Measurements from ENCODE around the gene VDAC2.
A peak's percentile ranks its signal among the peaks of the same experiment; 100 is the strongest.
"Not testable (repeated sequence)": the region's sequence is repeated elsewhere in the genome, so short reads cannot be mapped to it uniquely, and the experiment has no call there.

The VDAC2 gene

GRCh38 chr10:75201793-75202307 lies 8.7 kb upstream of the VDAC2 start:
- no peak for DNase-seq

GRCh38 chr10:75202321-75203045 lies 8.1 kb upstream of the VDAC2 start:
- DNase-seq = no peak

DNA sequence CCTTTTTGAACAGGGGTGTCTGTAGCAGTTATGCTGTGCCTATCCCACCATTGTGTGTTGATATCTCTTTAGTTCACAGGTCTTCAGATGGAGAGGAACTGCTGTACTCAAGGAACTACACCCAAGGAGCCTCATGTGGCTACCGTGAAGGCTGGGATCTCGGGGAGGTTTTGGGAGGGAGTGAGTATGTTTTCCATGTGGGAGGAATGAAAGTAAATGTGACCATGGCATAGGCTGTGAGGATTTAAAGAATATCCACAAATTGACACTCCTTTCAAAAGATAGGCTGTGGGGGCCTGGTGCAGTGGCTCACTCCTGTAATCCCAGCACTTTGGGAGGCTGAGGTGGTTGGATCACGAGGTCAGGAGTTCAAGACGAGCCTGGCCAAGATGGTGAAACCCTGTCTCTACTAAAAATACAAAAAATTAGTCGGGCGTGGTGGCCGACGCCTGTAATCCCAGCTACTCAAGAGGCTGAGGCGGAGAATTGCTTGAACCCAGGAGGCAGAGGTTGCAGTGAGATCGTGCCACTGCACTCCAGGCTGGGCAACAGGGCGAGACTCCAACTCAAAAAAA lies 7.5 kb upstream of the VDAC2 start:
- not testable (repeated sequence) for DNase-seq

DNA sequence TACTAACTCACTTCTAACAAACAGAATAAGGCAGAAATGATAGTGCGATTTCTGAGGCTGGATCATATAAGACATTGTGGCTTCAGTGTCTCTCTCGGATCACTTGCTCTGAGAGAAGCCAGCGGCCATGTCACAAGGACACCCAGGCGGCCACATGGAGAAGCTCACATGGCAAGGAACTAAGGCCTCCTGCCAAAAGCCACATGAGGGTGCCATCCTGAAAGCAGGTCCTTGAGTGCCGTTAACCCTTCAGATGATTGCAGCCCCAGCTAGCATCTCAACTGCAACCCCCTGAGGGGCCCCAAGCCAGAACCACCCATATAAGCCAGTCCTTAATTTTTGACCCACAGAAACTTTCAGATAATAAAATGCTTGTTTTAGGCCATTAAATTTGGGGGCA lies 6.9 kb upstream of the VDAC2 start:
- DNase-seq = no peak

DNA sequence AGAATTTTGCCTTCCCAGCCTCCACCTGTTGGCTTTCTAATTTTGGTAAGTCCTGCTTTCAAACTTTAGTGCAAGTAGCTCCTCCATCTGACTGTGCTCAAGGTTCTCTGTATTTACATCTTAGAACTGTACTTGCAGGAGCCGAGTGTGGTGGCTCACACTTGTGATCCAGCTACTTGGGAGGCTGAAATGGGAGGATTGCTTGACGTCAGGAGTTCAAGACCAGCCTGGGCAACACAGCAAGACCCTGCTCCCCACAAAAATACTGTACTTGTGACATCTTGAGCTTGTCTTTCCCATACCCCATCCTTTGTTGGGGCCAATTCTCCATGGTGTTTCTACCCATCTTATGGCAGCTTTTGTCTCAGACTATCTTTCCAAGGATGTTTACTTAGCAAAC lies 4.7 kb upstream of the VDAC2 start:
- no peak for DNase-seq

DNA sequence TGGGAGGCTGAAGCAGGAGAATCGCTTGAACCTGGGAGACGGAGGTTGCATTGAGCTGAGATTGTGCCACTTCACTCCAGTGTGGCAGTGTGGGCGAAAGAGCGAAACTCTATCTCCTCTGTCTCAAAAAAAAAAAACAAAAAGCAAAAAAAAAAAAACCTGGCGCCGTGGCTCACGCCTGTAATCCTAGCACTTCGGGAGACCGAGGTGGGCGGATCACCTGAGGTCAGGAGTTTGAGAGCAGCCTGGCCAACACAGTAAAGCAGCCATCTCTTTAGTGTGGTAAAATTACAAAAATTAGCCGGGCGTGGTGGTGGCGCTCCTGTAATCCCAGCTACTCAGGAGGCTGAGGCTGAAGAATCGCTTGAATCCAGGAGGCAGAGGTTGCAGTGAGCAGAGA lies 4.0 kb upstream of the VDAC2 start:
- not testable (repeated sequence) for DNase-seq

GRCh38 chr10:75207079-75207856 lies 3.3 kb upstream of the VDAC2 start:
- DNase-seq = no peak

DNA sequence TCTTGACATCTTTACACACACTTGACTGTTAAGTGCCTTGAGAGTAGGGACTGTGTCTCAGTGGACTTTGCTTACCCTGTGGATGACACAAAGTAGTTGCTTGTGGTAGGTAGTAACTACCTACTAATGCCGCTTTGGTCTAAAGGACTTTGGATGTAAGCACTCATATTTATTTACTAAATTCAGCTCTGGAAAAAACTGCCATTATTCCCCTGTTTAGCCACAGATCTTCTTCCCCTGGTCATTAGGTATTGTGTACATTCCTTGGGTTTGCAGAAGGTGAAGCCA lies 2.8 kb upstream of the VDAC2 start:
- DNase-seq = no peak

DNA sequence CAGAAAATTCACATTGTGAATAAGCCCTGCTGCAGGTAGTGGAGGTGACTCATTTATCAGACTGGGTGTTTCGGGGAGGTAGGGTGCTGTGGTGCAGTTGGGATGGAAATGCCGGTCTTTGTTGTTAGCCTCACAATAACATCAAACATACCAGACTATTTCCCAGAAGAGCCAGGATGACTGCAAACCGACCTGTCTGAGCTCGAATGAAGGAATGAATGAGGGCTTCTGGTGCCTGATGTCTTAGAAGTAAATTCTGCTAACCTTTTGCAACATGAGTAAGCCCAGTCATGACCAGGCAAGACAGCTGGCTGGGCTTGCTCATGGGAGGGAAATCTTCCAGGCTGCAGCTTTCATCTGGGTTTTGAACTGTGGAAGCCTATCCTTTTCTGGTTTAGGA lies 2.4 kb upstream of the VDAC2 start:
- DNase-seq = peak; percentile 23 to 39

GRCh38 chr10:75209086-75209920 lies 1.3 kb upstream of the VDAC2 start:
- no peak for DNase-seq

DNA sequence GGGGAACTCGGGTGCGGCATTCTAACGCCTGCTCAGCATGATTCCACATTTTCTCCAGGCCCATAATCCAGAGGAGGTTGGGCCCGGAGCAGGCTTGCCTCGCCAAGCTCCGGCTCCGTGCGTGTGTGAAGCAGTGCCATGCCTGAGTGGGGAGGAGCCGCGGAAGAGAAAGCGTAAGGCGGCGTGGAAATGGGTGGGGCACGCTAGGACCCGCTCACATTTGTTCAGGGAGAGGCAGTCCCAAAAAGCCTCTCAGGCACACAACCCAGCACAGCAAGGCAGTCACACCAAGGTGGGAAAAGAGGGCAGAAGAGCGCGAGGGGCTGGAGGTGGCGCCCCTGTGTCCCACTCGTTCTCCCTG lies 695 bp upstream of the VDAC2 start:
- DNase-seq = peak; percentile 82 to 84

DNA sequence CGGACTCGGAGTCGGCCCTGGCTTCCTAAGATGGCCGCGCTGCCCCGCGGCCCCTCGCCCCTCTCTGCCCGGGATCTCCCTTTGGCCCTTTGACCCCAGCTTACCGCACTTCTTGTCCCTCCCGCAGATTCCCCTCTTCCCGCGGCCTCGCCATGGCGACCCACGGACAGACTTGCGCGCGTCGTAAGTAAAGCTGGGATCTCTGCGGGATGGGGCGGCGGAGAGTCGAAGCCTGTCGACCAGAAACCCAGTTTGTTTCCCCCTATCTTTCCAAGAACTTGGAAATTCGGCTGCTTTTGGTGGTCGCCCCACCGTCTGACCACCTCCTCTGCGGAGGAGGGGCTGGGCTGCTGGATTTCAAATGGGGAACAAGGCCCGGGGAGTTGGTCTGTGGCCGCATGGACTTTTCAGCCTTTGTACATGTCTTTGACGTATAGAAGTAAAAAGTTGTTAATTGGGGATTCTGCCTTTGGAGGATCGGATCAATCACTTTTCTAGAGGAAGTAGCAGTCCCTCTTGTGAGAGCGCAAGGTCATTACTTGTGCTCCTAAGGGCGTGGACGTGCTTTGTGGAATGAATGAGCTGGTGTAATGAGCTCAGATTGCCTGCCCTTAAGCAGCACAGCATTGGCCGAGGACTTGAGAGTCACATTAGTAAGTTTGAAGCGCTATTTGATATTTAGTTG lies 553 bp downstream of the VDAC2 start:
- peak; percentile 45 to 50 for DNase-seq

DNA sequence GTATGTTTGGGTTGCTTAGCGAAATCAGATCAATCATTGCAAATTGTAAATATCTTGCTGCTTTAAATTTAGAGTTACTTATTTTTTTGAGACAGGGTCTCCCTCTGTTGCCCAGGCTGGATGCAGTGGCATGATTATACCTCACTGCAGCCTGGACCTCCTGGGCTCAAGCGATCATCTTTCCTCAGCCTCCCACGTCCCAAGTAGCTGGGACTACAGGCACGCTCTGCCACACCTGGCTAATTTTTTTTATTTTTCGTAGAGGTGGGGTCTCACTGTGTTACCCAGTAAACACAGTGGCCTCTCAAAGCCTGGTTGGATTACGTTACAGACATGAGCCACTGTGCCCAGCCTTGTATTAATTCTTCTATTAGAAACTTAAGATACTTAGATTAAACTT lies 1.7 kb downstream of the VDAC2 start:
- no peak for DNase-seq

DNA sequence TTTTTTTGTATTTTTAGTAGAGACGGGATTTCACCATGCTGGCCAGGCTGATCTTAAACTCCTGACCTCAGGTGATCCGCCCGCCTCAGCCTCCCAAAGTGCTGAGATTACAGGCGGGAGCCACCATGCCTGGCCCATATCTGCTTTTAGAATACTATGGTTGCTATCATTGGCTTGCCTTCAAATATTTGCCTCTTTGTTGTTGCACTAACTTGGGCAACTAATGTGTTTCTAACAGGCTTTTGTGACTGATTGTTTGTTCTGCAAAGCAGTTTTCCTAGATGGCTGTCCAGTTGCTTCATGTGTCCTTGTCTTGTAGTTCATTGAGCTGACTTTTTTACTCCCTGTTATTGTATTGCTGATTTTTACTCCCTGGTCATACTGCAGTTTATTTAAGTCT lies 9.7 kb downstream of the VDAC2 start:
- DNase-seq = no peak

GRCh38 chr10:75221492-75221891 lies 10.9 kb downstream of the VDAC2 start:
- not testable (repeated sequence) for DNase-seq

GRCh38 chr10:75223507-75223906 lies 12.9 kb downstream of the VDAC2 start:
- no peak for DNase-seq

- DNase-seq = no peak
These were observed 15.5 kb downstream of the VDAC2 start for GRCh38 chr10:75226095-75226494.

GRCh38 chr10:75226656-75227055 lies 16.1 kb downstream of the VDAC2 start:
- DNase-seq = no peak

DNA sequence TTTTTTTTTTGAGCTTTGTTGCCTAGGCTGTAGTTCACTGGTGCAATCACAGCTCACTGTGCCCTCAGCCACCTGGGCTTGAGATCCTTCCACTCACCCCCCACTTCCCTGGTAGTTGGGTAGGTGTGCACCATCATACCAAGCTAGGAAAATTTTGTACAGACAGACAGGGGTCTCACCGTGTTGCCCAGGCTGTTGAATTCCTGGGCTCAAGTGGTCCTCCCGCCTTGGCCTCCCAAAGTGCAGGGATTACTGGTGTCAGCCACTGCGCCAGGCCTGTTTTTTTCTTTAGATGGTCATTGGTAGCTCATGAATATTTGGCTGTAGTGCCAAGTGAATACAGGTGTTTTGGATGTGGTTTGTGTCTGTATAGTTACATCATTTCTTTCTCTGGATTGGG lies 17.7 kb downstream of the VDAC2 start:
- no peak for DNase-seq

DNA sequence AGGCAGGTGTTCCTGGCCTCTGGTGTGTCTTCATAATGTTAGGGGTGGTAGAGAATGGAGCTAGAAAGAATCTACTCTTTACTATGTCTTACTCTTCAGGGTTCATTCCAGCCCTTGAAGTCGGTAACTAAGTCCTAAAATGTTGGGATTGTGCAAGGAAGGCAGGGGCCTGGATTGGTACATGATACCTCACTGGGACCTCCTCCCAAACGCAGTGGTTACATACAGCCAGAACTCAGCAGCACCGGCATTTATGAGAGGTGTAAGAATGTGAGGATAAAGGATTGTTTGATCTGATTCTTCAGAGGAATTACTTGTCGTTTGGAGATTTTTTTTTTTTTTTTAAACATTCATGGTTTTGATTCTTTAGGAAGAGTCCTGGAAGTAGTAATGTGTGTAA lies 18.2 kb downstream of the VDAC2 start:
- no peak for DNase-seq

- no peak for DNase-seq
These were observed 19.4 kb downstream of the VDAC2 start for GRCh38 chr10:75229971-75230370.

DNA sequence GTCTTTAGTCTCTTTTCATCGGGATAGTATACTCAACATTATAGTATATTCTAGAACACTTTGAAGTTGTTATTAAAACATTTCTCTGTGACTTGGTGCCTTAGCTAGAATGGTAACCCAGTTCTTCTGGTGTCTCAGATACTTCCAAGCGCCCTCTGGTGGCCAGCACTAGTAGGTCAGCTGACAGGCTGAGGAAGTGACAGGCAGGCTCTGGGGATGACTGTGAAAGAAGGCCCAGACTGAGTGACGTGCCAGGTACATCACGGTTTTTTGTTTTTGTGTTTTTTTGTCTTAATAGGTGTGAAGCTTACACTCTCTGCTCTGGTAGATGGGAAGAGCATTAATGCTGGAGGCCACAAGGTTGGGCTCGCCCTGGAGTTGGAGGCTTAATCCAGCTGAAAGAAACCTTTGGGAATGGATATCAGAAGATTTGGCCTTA lies 20.0 kb downstream of the VDAC2 start:
- DNase-seq = peak; percentile 95

Measured in activated T-cell treated with anti-CD3 and anti-CD28 coated beads, Interleukin-2, amount 50 U/mL, for 48 hours (primary cell).